ENCODE results near the gene ZNF652.
"Not testable (repeated sequence)": the region's sequence is repeated elsewhere in the genome, so short reads cannot be mapped to it uniquely, and the experiment has no call there.

The ZNF652 gene

DNA sequence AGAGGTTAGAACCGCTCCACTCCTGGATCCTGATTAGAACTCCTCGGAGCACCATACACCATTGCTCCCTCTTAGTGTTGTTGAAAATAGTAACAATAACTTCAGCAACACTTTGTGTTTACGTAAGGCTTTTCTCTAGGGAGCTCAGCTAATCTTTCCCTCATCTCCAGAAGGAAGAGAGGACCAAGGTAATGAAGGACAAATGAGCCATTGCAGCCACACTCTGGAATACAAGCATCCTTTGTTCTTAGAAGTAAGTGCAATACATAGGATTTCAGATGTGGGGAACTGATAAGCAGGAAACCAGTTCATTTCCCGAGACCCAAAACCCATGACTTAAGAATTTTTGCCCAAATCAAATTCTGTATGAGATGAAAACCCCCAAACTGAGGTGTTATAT lies 22.9 kb upstream of the ZNF652 start:
- no peak for DNase-seq

DNA sequence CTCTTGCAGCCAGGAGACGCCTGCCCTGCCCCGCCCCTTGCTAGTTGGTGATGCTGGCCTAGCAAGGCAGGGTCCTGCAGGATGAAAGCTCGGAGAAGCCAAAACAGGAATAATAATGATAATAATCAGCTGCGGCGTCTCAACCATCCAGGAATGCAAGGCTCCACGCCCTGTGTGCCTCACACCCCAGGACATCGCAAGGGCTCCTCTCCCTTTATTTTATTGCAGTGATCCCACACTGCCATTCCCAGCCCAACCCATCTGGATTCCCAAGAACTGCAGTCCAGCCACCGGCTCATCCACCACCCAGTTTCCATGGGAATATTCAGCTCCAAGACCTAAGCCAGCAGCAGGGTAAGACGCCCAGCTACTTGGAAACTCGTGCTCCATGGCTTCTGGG lies 21.0 kb upstream of the ZNF652 start:
- no peak for DNase-seq

DNA sequence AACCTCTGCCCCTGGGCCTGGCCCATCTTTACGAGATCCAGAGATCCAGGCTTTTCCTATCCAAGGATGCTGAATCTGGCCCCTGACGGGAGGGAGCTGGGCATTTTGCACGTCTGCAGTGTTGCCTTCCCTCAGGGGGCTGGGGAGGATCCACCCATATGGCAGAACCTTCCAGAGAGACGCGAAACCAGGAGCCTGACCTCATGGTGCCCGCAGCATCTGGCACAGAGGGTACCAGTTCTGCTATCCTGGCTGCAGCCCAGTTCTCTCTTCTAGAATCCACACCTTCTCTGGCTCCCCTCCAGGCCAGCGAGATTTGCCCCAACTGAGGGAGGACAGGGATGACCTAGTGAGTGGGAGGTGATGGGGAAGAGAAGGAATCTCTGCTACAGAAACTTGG lies 20.5 kb upstream of the ZNF652 start:
- no peak for DNase-seq

DNA sequence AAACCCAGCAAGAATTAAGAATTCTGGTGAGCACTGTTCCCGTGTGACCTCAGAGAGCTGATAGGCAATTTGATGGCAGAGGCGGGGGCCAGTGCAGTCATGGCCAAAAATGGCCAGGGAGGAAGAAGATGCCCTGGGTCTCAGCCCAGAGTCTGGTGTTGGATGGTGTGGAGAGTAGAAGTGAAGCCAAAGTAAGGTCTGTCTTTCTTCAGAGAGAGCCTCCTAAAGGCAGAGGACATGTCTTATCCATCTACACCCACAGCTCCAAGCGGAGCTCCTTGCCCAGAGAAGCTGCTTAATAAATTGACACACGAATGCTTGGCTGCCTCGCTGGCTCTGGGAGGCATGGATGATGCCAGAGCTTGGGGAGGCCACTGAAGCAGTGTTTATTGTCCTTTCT lies 19.7 kb upstream of the ZNF652 start:
- DNase-seq = no peak

DNA sequence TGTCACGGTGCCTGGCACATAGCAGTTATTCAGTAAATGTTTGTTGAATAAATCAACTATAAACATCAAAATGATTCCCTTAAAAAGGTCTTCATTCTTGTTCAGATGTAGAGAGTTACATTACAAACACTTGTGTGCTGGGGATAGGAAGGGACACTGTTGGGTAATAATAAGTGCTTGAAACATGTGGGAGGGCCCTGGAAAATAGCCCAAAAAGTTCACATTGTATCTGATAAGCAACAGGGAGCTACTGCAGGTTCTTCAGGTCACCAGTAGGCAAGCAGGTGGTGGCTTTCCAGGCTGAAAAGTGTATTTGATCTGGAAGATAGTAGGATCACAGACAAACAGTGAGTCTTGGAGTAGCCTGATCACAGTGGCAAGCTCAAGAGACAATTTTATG lies 19.0 kb upstream of the ZNF652 start:
- no peak for DNase-seq

DNA sequence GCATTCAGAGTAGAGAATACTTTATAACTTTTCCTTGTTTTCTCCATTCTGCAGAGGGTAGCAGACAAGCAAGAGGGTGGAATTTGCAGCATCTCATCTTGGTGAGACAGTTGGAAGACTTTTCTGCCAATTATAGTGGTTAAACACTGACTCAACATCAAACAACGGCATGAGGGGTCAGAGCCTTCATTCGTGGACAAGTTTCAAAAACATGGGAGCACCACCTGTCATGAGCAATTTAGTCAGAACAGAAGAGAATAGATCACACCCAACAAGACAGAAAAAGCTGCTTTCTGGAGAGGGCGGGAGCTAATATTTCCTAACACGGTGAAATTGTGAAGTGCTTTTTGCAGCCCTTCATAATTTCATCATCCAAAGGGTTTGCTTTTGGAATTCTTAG lies 17.9 kb upstream of the ZNF652 start:
- DNase-seq = no peak

DNA sequence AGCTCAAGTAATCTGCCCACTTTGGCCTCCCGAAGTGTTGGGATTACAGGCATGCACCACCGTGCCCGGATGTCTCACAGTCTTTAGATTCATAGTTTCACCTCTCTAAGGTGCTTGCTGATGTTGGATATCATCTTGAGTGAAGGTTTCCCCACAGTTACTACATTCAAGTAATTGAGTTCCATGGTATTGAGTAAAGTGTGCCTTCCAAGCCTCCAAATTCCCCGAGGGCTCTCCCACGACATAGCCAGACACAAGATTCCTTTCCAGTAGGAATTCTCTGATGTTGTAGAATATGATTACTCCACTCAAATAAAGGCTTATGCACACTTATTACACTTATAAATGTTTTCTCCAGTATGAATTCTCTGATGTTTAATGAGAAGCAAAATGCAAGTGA lies 16.3 kb upstream of the ZNF652 start:
- DNase-seq = no peak

DNA sequence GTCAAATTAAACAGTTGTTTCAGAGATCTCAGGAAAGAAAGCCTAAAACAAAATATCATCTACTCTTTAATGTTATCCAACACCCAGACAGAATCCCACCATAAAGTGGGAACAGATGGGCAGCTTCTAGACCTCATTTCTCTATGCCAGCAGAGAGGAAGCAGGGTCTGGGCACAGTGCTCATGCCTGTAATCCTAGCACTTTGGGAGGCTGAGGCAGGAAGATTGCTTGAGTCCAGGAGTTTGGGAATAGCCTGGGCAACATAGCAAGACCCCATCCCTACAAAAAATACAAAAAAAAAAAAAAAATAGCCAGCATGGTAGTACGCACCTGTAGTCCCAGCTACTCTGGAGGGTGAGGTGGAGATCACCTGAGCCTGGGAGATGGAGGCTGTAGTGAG lies 13.5 kb upstream of the ZNF652 start:
- no peak for DNase-seq

DNA sequence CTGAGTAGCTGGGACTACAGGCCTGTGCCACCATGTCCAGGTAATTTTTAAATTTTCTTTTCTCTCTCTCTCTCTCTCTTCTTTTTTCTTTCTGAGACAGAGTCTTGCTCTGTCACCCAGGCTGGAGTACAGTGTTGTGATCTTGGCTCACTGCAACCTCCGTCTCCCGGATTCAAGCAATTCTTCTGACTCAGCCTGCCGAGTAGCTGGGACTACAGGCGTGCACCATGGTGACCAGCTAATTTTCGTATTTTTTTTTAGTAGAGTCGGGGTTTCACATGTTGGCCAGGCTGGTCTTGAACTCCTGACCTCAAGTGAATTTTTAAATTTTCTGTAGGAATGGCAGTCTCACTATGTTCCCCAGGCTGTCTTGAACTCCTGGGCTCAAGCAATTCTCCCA lies 11.1 kb upstream of the ZNF652 start:
- DNase-seq = no peak

DNA sequence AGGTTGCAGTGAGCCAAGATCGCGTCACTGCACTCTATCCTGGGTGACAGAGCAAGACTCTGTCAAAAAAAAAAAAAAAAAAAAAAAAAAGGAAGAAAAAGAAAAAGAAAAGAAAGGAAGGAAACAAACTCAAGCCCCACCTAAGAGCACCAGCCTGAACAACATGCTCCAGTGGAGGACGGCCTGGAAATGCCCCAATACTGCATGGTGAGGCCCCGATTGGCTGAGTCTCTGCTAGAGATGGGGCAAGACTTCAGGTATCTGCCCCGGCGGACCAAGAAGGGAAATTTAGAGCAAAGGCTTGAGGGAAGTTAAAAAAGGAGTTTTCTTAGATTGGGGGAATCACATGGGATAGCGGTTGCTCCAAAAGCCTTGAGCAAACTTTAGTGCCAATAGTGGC lies 10.4 kb upstream of the ZNF652 start:
- peak in 1 of 2 donors; percentile 22 for DNase-seq

DNA sequence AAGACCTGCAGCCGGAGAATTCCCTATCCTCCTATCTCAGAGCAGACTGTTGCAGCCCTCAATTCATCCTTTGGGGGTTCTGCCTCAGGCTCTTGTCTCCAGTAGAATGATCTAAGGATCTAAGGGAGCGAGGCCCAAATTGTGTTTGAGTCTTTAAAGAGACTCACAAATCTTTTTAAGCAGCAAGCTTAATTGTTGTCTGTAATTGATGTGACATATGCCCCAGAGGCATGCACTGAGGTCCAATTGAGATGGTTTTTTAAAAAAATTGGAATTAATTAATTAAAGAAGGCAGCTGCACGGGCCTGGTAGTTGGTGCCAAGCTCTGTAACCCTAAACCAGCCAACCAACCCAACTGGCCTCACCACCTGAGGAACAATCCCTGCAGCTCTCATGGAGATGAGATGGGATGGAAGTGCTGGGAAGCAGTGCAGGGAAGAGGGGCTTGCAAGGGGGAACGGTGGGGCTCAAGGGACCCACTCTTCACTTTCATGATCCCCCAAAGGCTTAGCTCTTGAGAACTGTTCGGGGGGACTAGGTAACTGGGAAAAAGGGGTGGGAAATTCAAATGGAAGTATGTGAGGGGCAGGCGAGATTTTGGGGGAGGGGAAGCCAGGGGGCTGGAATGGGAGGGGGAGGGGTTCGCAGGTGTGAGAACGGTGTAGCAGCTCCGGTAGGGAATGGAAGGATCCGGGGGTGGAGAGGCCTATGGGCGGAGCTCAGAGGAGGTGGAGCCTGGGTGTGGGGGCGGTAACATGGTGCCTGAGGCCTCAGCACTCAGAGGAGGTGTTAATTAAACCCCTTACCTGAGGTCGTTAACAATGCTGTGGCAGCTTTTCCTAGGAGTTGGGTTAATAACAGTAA lies 9.2 kb upstream of the ZNF652 start:
- DNase-seq = no peak

DNA sequence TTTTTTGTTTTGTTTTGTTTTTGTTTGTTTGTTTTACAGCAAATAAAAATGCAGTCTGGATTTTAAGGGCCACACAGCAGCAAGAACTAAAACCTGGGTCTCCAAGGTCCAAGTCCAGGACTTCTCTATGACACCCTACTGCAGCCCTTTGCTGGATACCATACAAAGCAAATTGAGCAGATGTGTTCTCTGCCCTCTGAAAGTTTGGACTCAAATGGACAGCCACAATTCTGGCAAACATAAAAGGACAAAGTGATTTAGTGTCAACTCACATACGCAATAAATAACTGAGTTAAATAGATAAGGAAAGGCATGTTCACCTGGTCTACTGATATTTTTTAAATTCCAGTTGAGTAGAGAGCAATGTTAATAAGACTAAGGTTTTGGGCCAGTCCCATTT lies 7.7 kb upstream of the ZNF652 start:
- DNase-seq = no peak

DNA sequence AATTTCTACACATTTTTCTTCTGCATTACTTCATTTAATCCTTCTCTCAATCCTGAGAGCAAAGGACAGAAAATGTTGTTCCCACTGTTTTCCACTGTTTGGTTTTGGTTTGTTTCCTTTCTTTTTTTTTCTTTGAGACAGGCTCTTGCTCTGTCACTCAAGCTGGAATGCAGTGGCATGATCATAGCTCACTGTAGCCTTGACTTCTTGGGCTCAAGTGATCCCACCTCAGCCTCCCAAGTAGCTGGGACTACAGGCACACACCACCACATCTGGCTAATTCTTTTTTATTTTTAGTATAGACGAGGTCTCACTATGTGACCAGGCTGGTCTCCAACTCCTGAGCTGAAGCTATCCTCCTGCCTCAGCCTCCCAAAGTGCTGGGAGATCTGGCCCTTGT lies 7.0 kb upstream of the ZNF652 start:
- DNase-seq = no peak

DNA sequence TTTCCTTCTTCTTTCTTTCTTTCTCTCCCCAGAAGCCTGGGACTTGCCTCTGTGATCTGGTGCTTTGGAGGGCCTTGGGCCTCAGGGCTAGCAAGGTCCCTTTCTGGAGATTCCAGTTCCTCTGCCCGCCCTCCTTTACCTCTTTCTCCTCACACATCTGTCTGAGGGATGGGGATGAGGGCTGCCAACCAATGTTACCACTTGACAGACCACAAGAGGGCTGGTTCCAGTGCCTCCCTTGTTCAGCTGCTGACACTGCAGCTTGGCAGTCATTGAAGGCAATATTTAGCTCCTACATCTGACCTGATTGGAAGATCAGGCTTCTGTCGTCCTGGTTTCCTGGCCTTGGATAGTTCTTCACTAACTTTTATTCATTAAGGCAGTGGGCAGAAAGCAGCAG lies 3.6 kb upstream of the ZNF652 start:
- peak; percentile 27 to 60 for DNase-seq

DNA sequence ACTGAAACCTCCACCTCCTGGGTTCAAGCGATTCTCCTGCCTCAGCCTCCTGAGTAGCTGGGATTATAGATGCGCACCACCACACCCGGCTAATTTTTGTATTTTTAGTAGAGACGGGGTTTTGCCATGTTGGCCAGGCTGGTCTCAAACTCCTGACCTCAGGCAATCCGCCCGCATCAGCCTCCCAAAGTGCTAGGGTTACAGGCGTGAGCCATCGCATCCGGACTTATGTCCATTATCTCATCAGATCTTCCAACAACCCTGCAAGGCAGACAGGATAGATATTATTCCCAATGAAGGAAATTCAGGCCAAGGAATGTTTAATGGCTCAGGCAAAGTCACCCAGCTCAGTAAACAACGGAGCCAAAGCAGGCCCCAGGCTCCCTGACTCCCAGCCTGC lies 3.1 kb upstream of the ZNF652 start:
- not testable (repeated sequence) for DNase-seq

DNA sequence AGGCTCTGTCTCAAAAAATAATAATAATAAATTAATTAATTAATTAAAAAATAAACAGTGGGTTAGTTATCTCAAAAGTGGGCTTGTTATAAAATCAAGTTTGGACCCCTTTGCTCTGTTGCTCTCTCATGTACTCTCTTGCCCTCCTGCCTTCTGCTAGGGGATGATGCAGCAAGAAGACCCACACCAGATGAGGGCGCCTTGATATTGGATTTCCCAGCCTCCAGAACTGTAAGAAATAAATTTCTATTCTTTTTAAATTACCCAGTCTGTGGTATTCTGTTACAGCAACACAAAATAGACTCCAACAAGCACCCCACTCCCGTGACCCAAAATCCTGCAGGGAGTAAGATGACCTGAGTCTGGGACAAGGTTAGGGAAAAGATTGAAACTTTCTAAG lies 2.1 kb upstream of the ZNF652 start:
- no peak for DNase-seq

DNA sequence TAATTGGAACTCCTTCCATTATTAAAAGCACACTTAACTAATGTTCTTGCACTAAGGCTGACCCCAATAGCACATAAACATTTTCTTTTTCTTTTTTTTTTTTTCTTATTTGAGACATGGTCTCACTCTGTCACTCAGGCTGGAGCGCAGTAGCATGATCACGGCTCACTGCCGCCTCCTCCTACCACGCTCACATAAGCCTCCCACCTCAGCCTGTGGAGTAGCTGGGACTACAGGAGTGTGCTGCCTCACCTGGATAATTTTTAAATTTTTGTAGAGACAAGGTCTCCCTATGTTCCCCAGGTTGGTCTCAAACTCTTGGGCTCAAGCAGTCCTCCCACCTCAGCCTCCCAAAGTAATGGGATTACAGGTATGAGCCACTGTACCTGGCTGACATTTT lies 1.2 kb upstream of the ZNF652 start:
- DNase-seq = no peak

DNA sequence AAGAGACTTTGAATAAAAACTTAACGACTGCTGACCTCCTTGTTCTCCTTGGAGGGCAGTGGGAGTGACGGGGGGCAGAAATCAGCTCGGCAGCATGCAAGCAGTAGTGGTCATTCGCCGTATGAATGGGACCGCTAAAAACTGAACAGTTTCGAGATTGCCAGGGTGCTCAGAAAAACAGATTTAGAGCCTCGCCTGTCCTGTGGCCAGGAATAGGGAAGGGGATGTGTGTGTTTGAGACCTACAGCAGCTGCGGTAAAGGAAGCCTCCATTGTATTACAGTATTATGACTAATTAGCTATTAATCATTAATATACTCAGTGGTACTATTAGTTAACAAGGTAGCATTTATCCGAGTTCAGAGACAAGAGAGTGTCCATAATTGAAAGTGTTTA lies 670 bp upstream of the ZNF652 start:
- DNase-seq = no peak

DNA sequence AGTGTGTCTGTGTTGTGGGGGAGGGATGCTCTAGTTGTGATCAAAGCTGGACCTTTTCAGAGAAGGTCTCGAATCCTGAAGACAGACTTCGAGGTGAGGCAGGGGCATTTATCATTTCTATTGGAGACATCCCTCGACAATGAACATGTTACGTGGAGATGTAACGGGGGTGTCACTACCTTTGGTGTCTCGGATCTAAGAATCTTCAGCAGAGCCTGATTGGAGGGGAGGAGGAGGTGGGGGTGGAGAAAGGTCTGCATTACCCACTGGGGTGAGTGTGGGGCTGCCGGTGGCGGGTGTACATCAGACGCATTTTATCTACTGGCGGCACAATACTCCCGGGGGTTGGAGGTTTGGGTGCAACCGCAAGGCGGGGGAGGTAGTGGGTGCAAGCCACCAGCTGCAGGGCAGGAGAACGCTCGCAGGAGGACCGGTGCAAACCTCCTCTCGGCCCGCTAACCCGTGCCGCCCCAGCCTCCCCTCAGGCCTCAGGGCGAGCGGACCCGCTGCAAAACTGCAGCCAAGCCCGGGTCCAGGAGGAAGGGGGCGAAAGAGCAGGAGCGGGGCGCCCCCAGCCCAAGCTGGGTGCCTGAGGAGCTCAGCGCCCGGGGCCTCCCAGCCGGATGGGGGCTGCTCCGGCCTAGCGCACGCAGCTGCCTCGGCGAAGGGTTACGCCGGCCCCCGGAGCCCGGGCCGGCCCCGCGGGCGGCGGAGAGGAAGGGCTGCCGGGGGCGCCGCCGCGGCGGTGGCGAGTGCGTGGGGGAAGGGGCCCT lies 735 bp downstream of the ZNF652 start:
- peak; percentile 88 to 89 for DNase-seq

DNA sequence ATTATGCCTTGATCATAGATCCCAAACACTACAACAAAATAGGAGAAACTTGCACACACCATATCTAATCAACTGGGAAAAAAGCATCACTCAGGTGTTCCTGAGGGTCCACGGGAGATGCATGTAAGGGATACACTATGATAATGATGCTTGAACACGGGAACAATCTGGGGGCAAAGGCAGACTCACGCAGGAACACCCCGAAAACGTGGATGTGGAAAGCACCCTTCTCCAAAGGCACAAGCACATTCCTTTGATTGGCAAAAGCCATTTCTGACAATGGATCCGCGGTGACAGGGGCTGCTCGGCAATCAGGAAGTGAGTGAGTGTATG lies 1.3 kb downstream of the ZNF652 start:
- DNase-seq = no peak

DNA sequence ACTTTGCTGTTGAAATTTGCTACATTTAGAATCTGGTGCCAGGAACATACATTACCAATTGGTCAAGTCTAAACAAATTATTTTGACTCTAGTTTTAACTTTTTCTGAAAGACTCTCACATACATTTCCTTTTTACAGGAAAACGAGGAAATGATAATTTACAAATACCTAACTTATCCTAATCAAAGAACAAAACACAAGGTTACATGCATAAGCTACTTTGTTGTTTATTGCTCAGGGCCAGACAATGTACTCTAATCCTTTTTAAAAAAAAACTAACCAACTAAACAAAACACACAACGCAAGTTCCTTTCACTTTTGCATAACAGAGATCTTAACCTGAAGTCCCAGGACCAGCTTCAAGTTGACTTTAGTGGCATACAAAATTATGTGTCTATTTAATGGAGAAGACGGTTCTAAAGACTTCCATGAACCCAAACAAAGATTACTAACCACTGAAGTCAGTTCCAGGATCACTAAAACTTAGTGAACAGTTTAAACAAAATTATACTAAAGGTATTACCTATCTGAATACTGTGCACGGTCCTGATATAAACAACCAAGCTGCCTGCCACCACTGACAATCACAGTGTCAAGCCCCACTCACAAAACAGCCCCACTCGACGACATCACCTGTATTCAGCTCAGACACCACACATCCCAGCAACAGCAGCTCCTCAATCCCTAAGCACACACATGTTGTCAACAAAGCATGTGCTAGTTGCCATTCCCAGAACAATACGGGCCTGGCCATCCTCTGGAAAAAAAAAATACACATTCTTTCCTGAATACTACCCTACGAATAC lies 1.9 kb downstream of the ZNF652 start:
- DNase-seq = peak in 1 of 2 donors; percentile 42

DNA sequence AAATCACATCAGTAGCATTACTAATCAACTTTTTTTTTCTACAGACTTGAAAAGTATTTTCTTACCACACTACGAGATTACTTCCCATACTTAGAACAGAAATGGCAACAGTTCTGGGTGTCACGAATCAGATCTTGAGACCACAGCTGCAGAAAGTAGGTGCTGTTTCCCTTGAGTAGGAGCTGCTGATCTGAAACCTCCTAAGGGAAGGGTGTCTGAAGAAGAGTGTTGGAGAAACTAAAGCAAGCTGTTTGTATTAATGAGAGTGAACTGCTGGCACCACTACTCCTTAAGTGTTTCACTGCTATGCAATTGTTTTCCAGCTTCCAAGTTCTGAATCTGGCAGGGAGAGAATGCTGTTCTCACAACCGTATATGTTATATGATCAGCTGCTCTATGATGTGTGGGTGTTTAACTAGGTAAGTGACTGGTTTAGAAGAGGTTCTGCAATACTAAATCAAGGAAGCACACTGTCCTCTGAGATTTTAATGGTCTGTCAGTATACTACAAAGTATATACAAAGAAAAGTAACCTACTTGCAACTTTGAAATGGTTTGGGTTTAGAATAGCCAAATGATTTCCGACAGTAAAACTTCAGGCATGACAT lies 3.3 kb downstream of the ZNF652 start:
- DNase-seq = peak; percentile 13 to 37

DNA sequence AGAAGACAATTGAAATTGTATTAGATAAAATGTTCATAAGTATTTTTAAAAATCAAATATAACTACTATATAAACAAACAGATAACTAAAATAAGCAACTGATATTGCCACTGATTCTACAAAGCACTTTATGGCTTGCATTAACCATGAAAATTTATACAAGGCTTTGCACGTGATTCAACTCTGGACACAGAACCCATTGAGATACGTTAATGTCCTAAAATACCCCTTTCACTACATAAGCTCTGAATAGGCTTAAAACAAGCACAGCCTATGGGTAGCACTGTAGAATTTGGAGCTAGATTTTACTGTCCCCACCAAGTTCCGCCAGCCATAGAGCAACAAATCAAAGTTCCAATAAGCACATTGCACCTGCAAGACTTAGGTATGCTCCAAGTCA lies 4.5 kb downstream of the ZNF652 start:
- no peak for DNase-seq

Data from CD4-positive, alpha-beta T cell treated with Interleukin-4 for 1 hour (primary cell).